Measurements from ENCODE around the gene SMAD3. TPM values are rescaled to one million over a fixed set of nuclear protein-coding genes. Genes with fewer than 3 reads are reported as not detected.

Gene SMAD3
- polyA plus RNA-seq, 1 donor from 2014 or later, result 1.0 TPM

GRCh38 chr15:67018026-67018425, 47.4 kb upstream of the SMAD3 start:
- Histone ChIP-seq H3K9me3 (ENCODE audit: low read length) (no peaks in the 10 kb centered on the region), H3K4me2 (ENCODE audit: low read length) (no peak overlapping the region), H3K27me3 (ENCODE audit: insufficient read depth, low read depth, low read length) (no peaks in the 10 kb centered on the region), H3F3A (ENCODE audit: insufficient read depth, low read length, poor library complexity, severe bottlenecking) (no peaks in the 10 kb centered on the region), H3K9ac (ENCODE audit: low read length) (no peak overlapping the region), H3K36me3 (ENCODE audit: insufficient read depth, low read length) (no peaks in the 10 kb centered on the region), H3K9me2 (ENCODE audit: insufficient read depth, low read length) (no peaks in the 10 kb centered on the region), H3K4me3 (ENCODE audit: low read length) (no peak overlapping the region), H2AFZ (ENCODE audit: low read depth, low read length) (no peak overlapping the region), H4K20me1 (ENCODE audit: insufficient read depth) (no peaks in the 10 kb centered on the region), H3K27ac (ENCODE audit: low read length) (no peak overlapping the region), H3K79me2 (replicated peaks; ENCODE audit: insufficient read depth, low read length) (no peaks in the 10 kb centered on the region)
- TF ChIP-seq SMC3 (conservative IDR thresholded peaks at IDR 0.05; ENCODE audit: poor library complexity), result no peak
- TF ChIP-seq POLR2AphosphoS5 (IDR thresholded peaks at IDR 0.05), result no peak
- no peak for TF ChIP-seq CTCF (IDR thresholded peaks at IDR 0.05; ENCODE audit: poor library complexity, severe bottlenecking)
- TF ChIP-seq RAD21 (conservative IDR thresholded peaks at IDR 0.05), result no peak
- TF ChIP-seq MXI1 (conservative IDR thresholded peaks at IDR 0.05; ENCODE audit: poor library complexity, severe bottlenecking), result no peak
- no peak for TF ChIP-seq TAF1 (IDR thresholded peaks at IDR 0.05; ENCODE audit: low read depth)
- TF ChIP-seq REST (IDR thresholded peaks at IDR 0.05; ENCODE audit: borderline replicate concordance), result no peak
- no peak for TF ChIP-seq EP300 (conservative IDR thresholded peaks at IDR 0.05; ENCODE audit: poor library complexity, severe bottlenecking)
- TF ChIP-seq EZH2 (IDR thresholded peaks at IDR 0.05; ENCODE audit: borderline replicate concordance, insufficient read depth, low read length, poor library complexity, severe bottlenecking), result no peak

GRCh38 chr15:67018441-67018840, 47.0 kb upstream of the SMAD3 start:
- Histone ChIP-seq H3K27ac (ENCODE audit: low read length) (no peak overlapping the region), H3K9me2 (ENCODE audit: insufficient read depth, low read length) (no peaks in the 10 kb centered on the region), H2AFZ (ENCODE audit: low read depth, low read length) (no peak overlapping the region), H3K27me3 (ENCODE audit: insufficient read depth, low read depth, low read length) (no peaks in the 10 kb centered on the region), H3K79me2 (replicated peaks; ENCODE audit: insufficient read depth, low read length) (no peaks in the 10 kb centered on the region), H3K9me3 (ENCODE audit: low read length) (no peaks in the 10 kb centered on the region), H3F3A (ENCODE audit: insufficient read depth, low read length, poor library complexity, severe bottlenecking) (no peaks in the 10 kb centered on the region), H3K4me3 (ENCODE audit: low read length) (no peak overlapping the region), H3K36me3 (ENCODE audit: insufficient read depth, low read length) (no peaks in the 10 kb centered on the region), H4K20me1 (ENCODE audit: insufficient read depth) (no peaks in the 10 kb centered on the region), H3K9ac (ENCODE audit: low read length) (no peak overlapping the region), H3K4me2 (ENCODE audit: low read length) (no peak overlapping the region)
- TF ChIP-seq REST (IDR thresholded peaks at IDR 0.05; ENCODE audit: borderline replicate concordance), result no peak
- TF ChIP-seq CTCF (IDR thresholded peaks at IDR 0.05; ENCODE audit: poor library complexity, severe bottlenecking), result no peak
- no peak for TF ChIP-seq RAD21 (conservative IDR thresholded peaks at IDR 0.05)
- TF ChIP-seq TAF1 (IDR thresholded peaks at IDR 0.05; ENCODE audit: low read depth), result no peak
- no peak for TF ChIP-seq EZH2 (IDR thresholded peaks at IDR 0.05; ENCODE audit: borderline replicate concordance, insufficient read depth, low read length, poor library complexity, severe bottlenecking)
- TF ChIP-seq MXI1 (conservative IDR thresholded peaks at IDR 0.05; ENCODE audit: poor library complexity, severe bottlenecking), result no peak
- TF ChIP-seq EP300 (conservative IDR thresholded peaks at IDR 0.05; ENCODE audit: poor library complexity, severe bottlenecking), result no peak
- no peak for TF ChIP-seq POLR2AphosphoS5 (IDR thresholded peaks at IDR 0.05)
- no peak for TF ChIP-seq SMC3 (conservative IDR thresholded peaks at IDR 0.05; ENCODE audit: poor library complexity)

All from neural cell (in vitro differentiated cells).